RWPE2 (cell line): ENCODE data around the gene RPP25L.

Source experiments
- ATAC-seq: fragments of 200-7000 bp; cut with Tn5 transposase; 3 replicates; pipeline ENCODE4 v1.9.1; 2021; ENCODE audit warnings: low read depth
- DNase-seq: peaks from one replicate; pipeline ENCODE4 v3.0.0-alpha.2; 2020; ENCODE audit warnings: low spot score
- H3K27ac ChIP-seq: fragments of 450-650 bp; 2 replicates; pipeline ENCODE4 v1.5.1; 2017; ENCODE audit warnings: mild to moderate bottlenecking; ENCODE audit not compliant: poor library complexity, severe bottlenecking
- H3K27me3 ChIP-seq: fragments of 250-450 bp; sonication (Bioruptor Pico); 2 replicates; pipeline ENCODE4 v1.5.1; 2021; ENCODE audit warnings: mild to moderate bottlenecking, moderate library complexity; ENCODE audit not compliant: insufficient read depth, poor library complexity, severe bottlenecking
- H3K36me3 ChIP-seq: fragments of 250-450 bp; sonication (Bioruptor Pico); 2 replicates; pipeline ENCODE4 v1.5.1; 2020; ENCODE audit warnings: low read depth, mild to moderate bottlenecking, moderate library complexity
- H3K4me1 ChIP-seq: fragments of 250-450 bp; sonication (Bioruptor Pico); 2 replicates; pipeline ENCODE4 v1.5.1; 2021; ENCODE audit warnings: mild to moderate bottlenecking, moderate library complexity; ENCODE audit not compliant: insufficient read depth, poor library complexity, severe bottlenecking
- H3K4me3 ChIP-seq: fragments of 250-450 bp; sonication (Bioruptor Pico); 2 replicates; pipeline ENCODE4 v1.5.1; 2021; ENCODE audit warnings: mild to moderate bottlenecking, moderate library complexity; ENCODE audit not compliant: severe bottlenecking
- H3K9me3 ChIP-seq: fragments of 250-450 bp; sonication (Bioruptor Pico); 2 replicates; pipeline ENCODE4 v1.5.1; 2021; ENCODE audit warnings: mild to moderate bottlenecking, moderate library complexity; ENCODE audit not compliant: severe bottlenecking
- CTCF ChIP-seq: fragments of 450-650 bp; IDR thresholded peaks from one replicate; pipeline ENCODE4 v1.5.1; 2017; ENCODE audit warnings: mild to moderate bottlenecking, moderate library complexity; ENCODE audit not compliant: poor library complexity, severe bottlenecking

The RPP25L gene, protein sequence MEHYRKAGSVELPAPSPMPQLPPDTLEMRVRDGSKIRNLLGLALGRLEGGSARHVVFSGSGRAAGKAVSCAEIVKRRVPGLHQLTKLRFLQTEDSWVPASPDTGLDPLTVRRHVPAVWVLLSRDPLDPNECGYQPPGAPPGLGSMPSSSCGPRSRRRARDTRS

GRCh38 chr9:34611811-34612787 is at the start of gene RPP25L:
Gene RPP25L, minus strand, starts transcription at chr9:34612097. Its CDS starts 801 bp downstream, at chr9:34611296.
- Histone ChIP-seq H3K27me3 (no peaks in the 10 kb centered on the region), H3K9me3 (no peaks in the 10 kb centered on the region), H3K27ac (peak within 1 kb of the TSS; percentile 73), H3K4me3 (peak within 1 kb of the TSS; percentile 57), H3K36me3 (no peaks in the 10 kb centered on the region), H3K4me1 (no peaks in the 10 kb centered on the region)
- no peak for DNase-seq
- no peak for TF ChIP-seq CTCF
- peak; percentile 81 for ATAC-seq

DNA sequence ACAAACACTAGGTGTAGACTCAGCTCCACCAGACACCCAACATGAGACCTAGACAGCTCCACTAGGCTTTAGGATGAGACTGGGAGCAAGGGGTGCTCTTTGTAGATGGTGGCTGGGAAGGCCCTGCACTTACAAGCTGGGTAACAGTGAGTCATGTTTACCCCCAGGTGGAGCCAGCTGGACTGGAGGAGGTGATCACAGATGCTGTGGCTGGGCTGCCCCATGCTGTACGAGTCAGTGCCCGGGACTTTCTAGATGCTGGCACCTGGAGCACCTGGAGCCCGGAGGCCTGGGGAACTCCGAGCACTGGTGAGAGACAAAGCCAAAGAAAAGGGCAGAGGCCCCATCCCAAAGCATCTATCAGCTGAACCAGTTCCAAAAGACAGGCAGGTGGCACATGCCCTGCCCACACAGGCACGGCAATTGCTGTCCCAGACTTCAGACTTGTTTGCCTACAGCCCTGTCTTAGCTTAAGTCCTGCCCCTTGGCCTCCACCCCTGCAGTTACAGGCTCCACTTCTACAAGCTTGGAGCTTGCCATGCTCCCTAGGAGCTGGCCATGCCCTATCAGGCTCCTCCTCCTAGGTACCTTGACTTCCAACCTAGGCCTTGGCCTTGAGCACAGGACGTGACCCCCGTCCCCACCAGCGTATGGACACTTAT is 47.8 kb upstream of the RPP25L start:
- TF ChIP-seq CTCF: no peak
- Histone ChIP-seq H3K27me3 (no peaks in the 10 kb centered on the region), H3K9me3 (no peaks in the 10 kb centered on the region), H3K4me1 (peaks cover 10% of the 10 kb centered on the region), H3K36me3 (no peaks in the 10 kb centered on the region), H3K4me3 (no peak overlapping the region), H3K27ac (no peak overlapping the region)
- peak; percentile 49; the same call in 2 of the 3 replicates for ATAC-seq
- DNase-seq: no peak

DNA sequence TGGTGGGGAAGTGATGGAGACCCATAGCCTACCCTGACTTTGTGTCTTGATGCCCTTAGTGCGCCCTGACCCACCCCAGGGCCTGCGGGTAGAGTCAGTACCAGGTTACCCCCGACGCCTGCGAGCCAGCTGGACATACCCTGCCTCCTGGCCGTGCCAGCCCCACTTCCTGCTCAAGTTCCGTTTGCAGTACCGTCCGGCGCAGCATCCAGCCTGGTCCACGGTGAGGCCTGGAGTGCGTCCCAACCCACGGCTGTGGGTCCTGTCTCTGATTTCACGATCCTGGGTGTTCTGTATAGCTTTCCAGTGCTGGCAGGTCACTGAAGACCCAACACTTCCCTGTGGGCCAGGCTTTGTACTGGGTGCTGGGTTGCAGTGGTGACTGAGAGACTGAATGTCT is 46.6 kb upstream of the RPP25L start:
- no peak for TF ChIP-seq CTCF
- no peaks in the 10 kb centered on the region for H3K9me3 ChIP-seq
- ATAC-seq: no peak
- H3K36me3 ChIP-seq: no peaks in the 10 kb centered on the region
- no peak overlapping the region for H3K27ac ChIP-seq
- peaks cover 7% of the 10 kb centered on the region for H3K4me1 ChIP-seq
- DNase-seq: no peak
- no peak overlapping the region for H3K4me3 ChIP-seq
- no peaks in the 10 kb centered on the region for H3K27me3 ChIP-seq

DNA sequence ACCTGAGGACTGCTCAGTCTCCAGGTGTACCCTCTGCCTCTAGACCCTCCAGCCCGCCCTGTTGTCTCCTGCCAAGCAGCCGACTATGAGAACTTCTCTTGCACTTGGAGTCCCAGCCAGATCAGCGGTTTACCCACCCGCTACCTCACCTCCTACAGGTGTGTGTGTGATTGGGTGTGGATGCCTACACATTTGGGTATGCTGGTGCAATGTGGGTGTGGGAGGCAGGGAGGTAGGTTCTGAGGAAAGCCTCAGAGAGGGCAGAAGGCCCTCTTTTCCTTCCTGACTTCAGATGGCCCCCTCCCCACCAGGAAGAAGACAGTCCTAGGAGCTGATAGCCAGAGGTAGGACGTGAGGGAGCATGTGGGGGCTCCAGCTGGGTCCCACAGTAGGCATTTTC is 45.1 kb upstream of the RPP25L start:
- H3K36me3 ChIP-seq: no peaks in the 10 kb centered on the region
- H3K27me3 ChIP-seq: no peaks in the 10 kb centered on the region
- H3K4me1 ChIP-seq: no peaks in the 10 kb centered on the region
- ATAC-seq: no peak
- no peak for TF ChIP-seq CTCF
- no peak overlapping the region for H3K27ac ChIP-seq
- H3K9me3 ChIP-seq: no peaks in the 10 kb centered on the region
- H3K4me3 ChIP-seq: no peak overlapping the region
- no peak for DNase-seq
